Lung (tissue), 12 donors: ENCODE measurements around the gene CDC42SE1. TPM values are rescaled to one million over a fixed set of nuclear protein-coding genes. Genes with fewer than 3 reads are reported as not detected.
"Not testable (repeated sequence)": the region's sequence is repeated elsewhere in the genome, so short reads cannot be mapped to it uniquely, and the experiment has no call there.

ENCODE experiments used
- ATAC-seq: fragments of 200-7000 bp; cut with Tn5 transposase; one replicate; pipeline ENCODE4 v1.9.1; 2020; ENCODE audit warnings: moderate number of reproducible peaks; ENCODE audit not compliant: insufficient read depth, low FRiP score
- DNase-seq, 3 donors: peaks; one replicate each; pipeline ENCODE4 v3.0.0-alpha.2; 2013 to 2017
- H3K27ac ChIP-seq, 2 donors: one replicate each; pipeline ENCODE4 v1.5.1; 2013; ENCODE audit warnings: mild to moderate bottlenecking in 2 of 2, moderate library complexity in 2 of 2, control low read depth in 1 of 2, inconsistent platforms in 1 of 2, low read depth in 1 of 2, low read length in 1 of 2
- H3K27me3 ChIP-seq, 3 donors: one replicate each; pipeline ENCODE4 v1.5.1; 2013; ENCODE audit warnings: low read length in 2 of 3; ENCODE audit not compliant: control insufficient read depth in 3 of 3, insufficient read depth in 3 of 3
- H3K36me3 ChIP-seq, 4 donors: one replicate each; pipeline ENCODE4 v1.5.1; 2013; ENCODE audit warnings: low read length in 4 of 4, mild to moderate bottlenecking in 1 of 4, moderate library complexity in 1 of 4; ENCODE audit not compliant: control insufficient read depth in 4 of 4, insufficient read depth in 4 of 4
- H3K4me1 ChIP-seq, 5 donors: one replicate each; pipeline ENCODE4 v1.5.1; 2013; ENCODE audit warnings: low read length in 5 of 5, mild to moderate bottlenecking in 2 of 5, moderate library complexity in 1 of 5; ENCODE audit not compliant: control insufficient read depth in 5 of 5, insufficient read depth in 5 of 5
- H3K4me3 ChIP-seq: one replicate; pipeline ENCODE4 v1.5.1; 2013; ENCODE audit warnings: mild to moderate bottlenecking, control low read depth, moderate library complexity
- H3K9ac ChIP-seq, 2 donors: one replicate each; pipeline ENCODE4 v1.5.1; 2013; ENCODE audit warnings: low read length in 2 of 2, control low read depth in 1 of 2; ENCODE audit not compliant: insufficient read depth in 1 of 2
- H3K9me3 ChIP-seq, 4 donors: one replicate each; pipeline ENCODE4 v1.5.1; 2013; ENCODE audit warnings: low read length in 3 of 4, mild to moderate bottlenecking in 1 of 4, moderate library complexity in 1 of 4; ENCODE audit not compliant: control insufficient read depth in 4 of 4, insufficient read depth in 3 of 4
- WGBS, 2 donors: extraction: QIAGEN DNeasy Blood & Tissue Kit; methylation state at CpG; one replicate each; pipeline ENCODE4 v1.1.7; 2013; 5-methylcytosine and 5-hydroxymethylcytosine counted together
- polyA plus RNA-seq, 2 donors: library from polyadenylated mRNA; stranded (reverse); fragments of 200-250 nt; gene quantifications; one replicate each; pipeline ENCODE4 v1.2.1, GENCODE V29; 2013
- total RNA-seq, 2 donors: library from RNA; depleted of rRNA in 1 of 2; stranded (reverse); fragments of >200 nt in 1 of 2; gene quantifications; one replicate each; pipeline ENCODE4 v1.2.1, GENCODE V29; 2014 to 2021
- TF ChIP-seq, protein P1 (sequence below): IDR thresholded peaks from 2 replicates; pipeline ENCODE4 v1.5.1; 2012; ENCODE audit warnings: mild to moderate bottlenecking; ENCODE audit errors: control extremely low read depth, extremely low read depth
- donor health status: control.
- donor health status: control.
- donor health status: Bipolar disorder and iron deficiency.
- donor health status: healthy.
- donor health status: DM: yes; HTN: yes; CAD: no.

The CDC42SE1 gene
- total and polyA plus RNA-seq, 4 donors = 38.4 to 147 (median 95.5) TPM

DNA sequence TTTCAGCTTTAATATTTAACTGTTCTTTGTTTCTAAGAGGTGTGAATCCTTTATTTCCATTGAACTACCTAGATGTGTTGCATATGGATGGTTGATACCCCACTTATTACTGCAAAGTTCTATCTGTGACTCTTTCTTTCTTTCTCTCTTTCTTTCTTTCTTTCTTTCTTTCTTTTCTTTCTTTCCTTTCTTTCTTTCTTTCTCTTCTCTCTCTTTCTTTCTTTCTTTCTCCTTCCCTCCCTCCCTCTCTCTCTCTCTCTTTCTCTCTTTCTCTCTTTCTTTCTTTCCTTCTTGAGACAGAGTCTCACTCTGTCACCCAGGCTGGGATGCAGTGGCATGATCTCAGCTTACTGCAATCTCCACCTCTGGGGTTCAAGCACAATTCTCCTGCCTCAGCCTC lies 45.2 kb upstream of the CDC42SE1 start:
- Histone ChIP-seq H3K4me1 (no peaks in the 10 kb centered on the region), H3K4me3 (no peak overlapping the region), H3K9me3 (no peaks in the 10 kb centered on the region), H3K36me3 (peaks cover 0 to 7% (median 3%) of the 10 kb centered on the region in 4 donors), H3K27me3 (no peaks in the 10 kb centered on the region), H3K9ac (no peak overlapping the region), H3K27ac (no peak overlapping the region)
- DNase-seq (no peak), ATAC-seq (no peak)
- TF ChIP-seq, protein P1, sequence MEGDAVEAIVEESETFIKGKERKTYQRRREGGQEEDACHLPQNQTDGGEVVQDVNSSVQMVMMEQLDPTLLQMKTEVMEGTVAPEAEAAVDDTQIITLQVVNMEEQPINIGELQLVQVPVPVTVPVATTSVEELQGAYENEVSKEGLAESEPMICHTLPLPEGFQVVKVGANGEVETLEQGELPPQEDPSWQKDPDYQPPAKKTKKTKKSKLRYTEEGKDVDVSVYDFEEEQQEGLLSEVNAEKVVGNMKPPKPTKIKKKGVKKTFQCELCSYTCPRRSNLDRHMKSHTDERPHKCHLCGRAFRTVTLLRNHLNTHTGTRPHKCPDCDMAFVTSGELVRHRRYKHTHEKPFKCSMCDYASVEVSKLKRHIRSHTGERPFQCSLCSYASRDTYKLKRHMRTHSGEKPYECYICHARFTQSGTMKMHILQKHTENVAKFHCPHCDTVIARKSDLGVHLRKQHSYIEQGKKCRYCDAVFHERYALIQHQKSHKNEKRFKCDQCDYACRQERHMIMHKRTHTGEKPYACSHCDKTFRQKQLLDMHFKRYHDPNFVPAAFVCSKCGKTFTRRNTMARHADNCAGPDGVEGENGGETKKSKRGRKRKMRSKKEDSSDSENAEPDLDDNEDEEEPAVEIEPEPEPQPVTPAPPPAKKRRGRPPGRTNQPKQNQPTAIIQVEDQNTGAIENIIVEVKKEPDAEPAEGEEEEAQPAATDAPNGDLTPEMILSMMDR = no peak

DNA sequence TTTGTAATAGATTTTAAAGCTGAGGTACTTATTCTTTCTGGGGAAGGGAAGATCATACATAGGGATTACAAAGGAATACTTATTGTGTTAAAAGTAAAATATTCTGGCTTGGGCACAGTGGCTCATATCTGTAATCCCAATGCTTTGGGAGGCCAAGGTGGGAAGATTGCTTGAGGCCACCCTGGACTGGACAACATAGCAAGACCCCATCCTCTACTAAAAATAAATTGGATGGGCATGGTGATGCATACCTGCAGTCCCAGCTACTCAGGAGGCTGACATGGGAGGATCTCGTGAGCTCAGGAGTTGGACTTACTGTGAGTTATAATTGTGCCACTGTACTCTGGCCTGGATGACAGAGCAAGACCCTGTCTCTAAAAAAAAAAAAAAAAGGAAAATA lies 38.7 kb upstream of the CDC42SE1 start:
- Histone ChIP-seq H3K4me1 (no peaks in the 10 kb centered on the region), H3K27me3 (no peaks in the 10 kb centered on the region), H3K36me3 (peaks cover 0 to 2% (median under 1%) of the 10 kb centered on the region in 4 donors), H3K9ac (no peak overlapping the region), H3K27ac (no peak overlapping the region), H3K4me3 (no peak overlapping the region), H3K9me3 (no peaks in the 10 kb centered on the region)
- ATAC-seq (no peak), DNase-seq (no peak)
- TF ChIP-seq, protein P1 = no peak
- WGBS, 2 donors = 100% methylated on average over 1 of the region's 1 CpG

DNA sequence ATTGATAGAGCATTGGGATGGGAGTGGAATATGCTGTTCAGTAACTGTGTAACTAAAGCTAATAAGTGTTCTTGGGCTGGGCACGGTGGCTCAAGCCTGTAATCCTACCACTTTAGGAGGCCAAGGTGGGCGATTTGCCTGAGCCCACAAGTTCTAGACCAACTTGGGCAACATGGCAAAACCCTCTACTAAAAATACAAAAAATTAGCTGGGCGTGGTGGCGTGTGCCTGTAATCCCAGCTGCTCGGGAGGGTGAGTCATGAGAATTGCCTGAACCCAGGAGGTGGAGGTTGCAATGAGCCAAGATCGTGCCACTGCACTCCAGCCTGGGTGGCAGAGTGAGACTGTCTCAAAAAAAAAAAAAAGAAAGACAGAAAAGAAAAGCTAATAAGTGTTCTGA lies 38.0 kb upstream of the CDC42SE1 start:
- not testable (repeated sequence) for H3K27ac ChIP-seq, H3K9me3 ChIP-seq, H3K27me3 ChIP-seq, ATAC-seq, H3K4me3 ChIP-seq, H3K36me3 ChIP-seq, H3K9ac ChIP-seq, DNase-seq, H3K4me1 ChIP-seq
- 85 to 90% methylated on average over 6 of the region's 6 CpGs for WGBS, 2 donors

DNA sequence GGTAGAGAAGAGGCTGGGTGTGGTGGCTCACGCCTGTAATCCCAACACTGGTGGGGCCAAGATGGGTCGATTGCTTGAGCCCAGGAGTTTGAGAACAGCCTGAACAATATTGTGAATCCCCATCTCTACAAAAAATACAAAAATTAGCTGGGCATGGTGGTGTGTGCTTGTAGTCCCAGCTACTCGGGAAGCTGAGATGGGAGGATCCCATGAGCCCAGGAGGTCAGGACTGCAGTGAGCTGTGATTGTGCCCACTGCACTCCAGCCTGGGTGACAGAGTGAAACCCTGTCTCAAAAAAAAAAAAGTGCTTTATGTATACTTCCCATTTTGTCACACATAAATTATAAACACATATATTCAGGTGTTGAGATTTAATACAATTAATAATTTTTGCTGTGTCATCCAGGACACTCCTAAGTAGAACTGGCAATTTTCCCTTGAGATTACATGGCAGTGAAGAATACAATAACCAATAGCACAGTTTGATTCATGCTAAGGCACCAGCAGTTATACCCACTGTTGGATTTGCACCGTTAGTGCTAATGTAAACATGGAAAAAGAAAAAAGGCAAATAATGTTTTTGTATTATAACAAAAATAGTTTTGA lies 26.6 kb upstream of the CDC42SE1 start:
- Histone ChIP-seq H3K27ac (no peak overlapping the region), H3K27me3 (no peaks in the 10 kb centered on the region), H3K9ac (no peak overlapping the region), H3K4me3 (no peak overlapping the region), H3K9me3 (no peaks in the 10 kb centered on the region), H3K36me3 (no peaks in the 10 kb centered on the region), H3K4me1 (no peaks in the 10 kb centered on the region)
- 73 to 85% methylated on average over 4 of the region's 4 CpGs for whole genome bisulfite sequencing, 2 donors
- no peak for ATAC-seq
- TF ChIP-seq, protein P1 = no peak
- DNase-seq = no peak
